NK-92 treated with Interleukin-12 subunit alpha and Interleukin-12 subunit beta, amount 100 ng/mL, for 24 hours (cell line): ENCODE data around the gene TCP11.

Experiments used
- DNase-seq: peaks from one replicate; lab custom pipeline; 2025; lab: John Stamatoyannopoulos, UW

The TCP11 gene

GRCh38 chr6:35080821-35081425 lies 60.2 kb downstream of the TCP11 start:
- no peak for DNase-seq

- DNase-seq: no peak
Measured at GRCh38 chr6:35080016-35080680, 61.0 kb downstream of the TCP11 start.

- no peak for DNase-seq
Measured at GRCh38 chr6:35079311-35080000, 61.7 kb downstream of the TCP11 start.

- DNase-seq: no peak
Measured at GRCh38 chr6:35078896-35079295, 62.2 kb downstream of the TCP11 start.

- DNase-seq: no peak
Measured at GRCh38 chr6:35078226-35078850, 62.8 kb downstream of the TCP11 start.

- no peak for DNase-seq
Measured at GRCh38 chr6:35077713-35078105, 63.4 kb downstream of the TCP11 start.

GRCh38 chr6:35076997-35077712 lies 64.0 kb downstream of the TCP11 start:
- no peak for DNase-seq

- no peak for DNase-seq
Measured at GRCh38 chr6:35073766-35074471, 67.2 kb downstream of the TCP11 start.

GRCh38 chr6:35073211-35073610 lies 67.9 kb downstream of the TCP11 start:
- no peak for DNase-seq

- no peak for DNase-seq
Measured at GRCh38 chr6:35072698-35073055, 68.5 kb downstream of the TCP11 start.

- DNase-seq: no peak
Measured at GRCh38 chr6:35072051-35072697, 69.0 kb downstream of the TCP11 start.

- DNase-seq: no peak
Measured at GRCh38 chr6:35071347-35071994, 69.7 kb downstream of the TCP11 start.

GRCh38 chr6:35070111-35070510 lies 71.0 kb downstream of the TCP11 start:
- DNase-seq: no peak

GRCh38 chr6:35069262-35069661 lies 71.9 kb downstream of the TCP11 start:
- no peak for DNase-seq

- no peak for DNase-seq
Measured at GRCh38 chr6:35068644-35069043, 72.5 kb downstream of the TCP11 start.

GRCh38 chr6:35068206-35068605 lies 72.9 kb downstream of the TCP11 start:
- no peak for DNase-seq
